OCI-LY3 (cell line): Measurements from ENCODE around the gene PDE8A.

ENCODE experiments used
- H2AFZ ChIP-seq: fragments of 200-600, 300-600 bp; shearing (Covaris generic); 2 replicates; pipeline ENCODE4 v1.6.0; 2014; ENCODE audit warnings: antibody characterized with exemption, low read depth, low read length
- H3K27ac ChIP-seq: fragments of 200-600, 300-600 bp; sonication (generic); 2 replicates; pipeline ENCODE4 v1.5.1; 2014; ENCODE audit warnings: mild to moderate bottlenecking, low read length, moderate library complexity, mixed read lengths
- H3K27me3 ChIP-seq: fragments of 200-600, 300-600 bp; sonication (generic); 2 replicates; pipeline ENCODE4 v1.6.1; 2014; ENCODE audit warnings: low read depth, low read length, mixed read lengths
- H3K36me3 ChIP-seq: fragments of 200-600, 300-600 bp; sonication (generic); replicated peaks from 2 replicates; pipeline ENCODE3; 2014; ENCODE audit warnings: low read depth, low read length, mixed read lengths
- H3K4me1 ChIP-seq: fragments of 300-600, 200-600 bp; sonication (generic); 2 replicates; pipeline ENCODE4 v1.6.1; 2014; ENCODE audit warnings: low read length, mixed read lengths
- H3K4me2 ChIP-seq: fragments of 200-600, 300-600 bp; sonication (generic); 2 replicates; pipeline ENCODE4 v1.6.1; 2014; ENCODE audit warnings: low read length, mixed read lengths
- H3K4me3 ChIP-seq: fragments of 300-600, 200-600 bp; sonication (generic); 2 replicates; pipeline ENCODE4 v1.5.1; 2014; ENCODE audit warnings: antibody characterized with exemption, mild to moderate bottlenecking, low read length, moderate library complexity
- H3K79me2 ChIP-seq: fragments of 300-600, 200-600 bp; shearing (Covaris generic); 2 replicates; pipeline ENCODE4 v1.6.1; 2014; ENCODE audit warnings: mild to moderate bottlenecking, low read length, mixed read lengths
- H3K9ac ChIP-seq: fragments of 300-600, 200-600 bp; shearing (Covaris generic); 2 replicates; pipeline ENCODE4 v1.6.0; 2014; ENCODE audit warnings: mild to moderate bottlenecking, low read length, moderate library complexity
- H3K9me3 ChIP-seq: fragments of 200-600, 300-600 bp; shearing (Covaris generic); 2 replicates; pipeline ENCODE4 v1.6.1; 2014; ENCODE audit warnings: low read length, mixed read lengths; ENCODE audit not compliant: insufficient read depth
- H4K20me1 ChIP-seq: fragments of 200-600, 300-600 bp; sonication (generic); 2 replicates; pipeline ENCODE4 v1.6.1; 2016; ENCODE audit warnings: low read length, mixed read lengths; ENCODE audit not compliant: insufficient read depth
- EZH2phosphoT487 ChIP-seq: fragments of 200-600 bp; shearing (Covaris generic); IDR thresholded peaks from 2 replicates; pipeline ENCODE4 v1.6.1; 2018; ENCODE audit warnings: antibody characterized with exemption, mixed run types, low read depth
- TF ChIP-seq, protein P1 (sequence below): fragments of 200-600, 300-600 bp; sonication (generic); IDR thresholded peaks from 2 replicates; pipeline ENCODE4 v1.5.1; 2014; ENCODE audit warnings: antibody characterized with exemption, low read length, low read depth

PDE8A gene

GRCh38 chr15:85031944-85032558 is 50.4 kb downstream of the PDE8A start:
- H3K9ac ChIP-seq, result no peak overlapping the region
- no peaks in the 10 kb centered on the region for H3K9me3 ChIP-seq
- H3K79me2 ChIP-seq, result peaks cover 32% of the 10 kb centered on the region
- no peak overlapping the region for H2AFZ ChIP-seq
- H3K4me1 ChIP-seq, result peaks cover 16% of the 10 kb centered on the region
- H3K36me3 ChIP-seq, result no peaks in the 10 kb centered on the region
- H4K20me1 ChIP-seq, result peaks cover 23% of the 10 kb centered on the region
- no peak overlapping the region for H3K4me3 ChIP-seq
- TF ChIP-seq, protein P1, sequence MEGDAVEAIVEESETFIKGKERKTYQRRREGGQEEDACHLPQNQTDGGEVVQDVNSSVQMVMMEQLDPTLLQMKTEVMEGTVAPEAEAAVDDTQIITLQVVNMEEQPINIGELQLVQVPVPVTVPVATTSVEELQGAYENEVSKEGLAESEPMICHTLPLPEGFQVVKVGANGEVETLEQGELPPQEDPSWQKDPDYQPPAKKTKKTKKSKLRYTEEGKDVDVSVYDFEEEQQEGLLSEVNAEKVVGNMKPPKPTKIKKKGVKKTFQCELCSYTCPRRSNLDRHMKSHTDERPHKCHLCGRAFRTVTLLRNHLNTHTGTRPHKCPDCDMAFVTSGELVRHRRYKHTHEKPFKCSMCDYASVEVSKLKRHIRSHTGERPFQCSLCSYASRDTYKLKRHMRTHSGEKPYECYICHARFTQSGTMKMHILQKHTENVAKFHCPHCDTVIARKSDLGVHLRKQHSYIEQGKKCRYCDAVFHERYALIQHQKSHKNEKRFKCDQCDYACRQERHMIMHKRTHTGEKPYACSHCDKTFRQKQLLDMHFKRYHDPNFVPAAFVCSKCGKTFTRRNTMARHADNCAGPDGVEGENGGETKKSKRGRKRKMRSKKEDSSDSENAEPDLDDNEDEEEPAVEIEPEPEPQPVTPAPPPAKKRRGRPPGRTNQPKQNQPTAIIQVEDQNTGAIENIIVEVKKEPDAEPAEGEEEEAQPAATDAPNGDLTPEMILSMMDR, result no peak
- TF ChIP-seq EZH2phosphoT487, result no peak
- no peaks in the 10 kb centered on the region for H3K27me3 ChIP-seq
- H3K4me2 ChIP-seq, result no peak overlapping the region
- no peak overlapping the region for H3K27ac ChIP-seq

- H3K4me3 ChIP-seq, result no peak overlapping the region
- H3K79me2 ChIP-seq, result peaks cover 27% of the 10 kb centered on the region
- peaks cover 23% of the 10 kb centered on the region for H4K20me1 ChIP-seq
- no peaks in the 10 kb centered on the region for H3K27me3 ChIP-seq
- no peaks in the 10 kb centered on the region for H3K9me3 ChIP-seq
- H3K9ac ChIP-seq, result no peak overlapping the region
- no peak overlapping the region for H2AFZ ChIP-seq
- H3K27ac ChIP-seq, result no peak overlapping the region
- H3K4me2 ChIP-seq, result no peak overlapping the region
- H3K36me3 ChIP-seq, result no peaks in the 10 kb centered on the region
- peaks cover 25% of the 10 kb centered on the region for H3K4me1 ChIP-seq
- no peak for TF ChIP-seq EZH2phosphoT487
- TF ChIP-seq, protein P1, result no peak
These were observed 51.5 kb downstream of the PDE8A start for GRCh38 chr15:85033148-85033547.

DNA sequence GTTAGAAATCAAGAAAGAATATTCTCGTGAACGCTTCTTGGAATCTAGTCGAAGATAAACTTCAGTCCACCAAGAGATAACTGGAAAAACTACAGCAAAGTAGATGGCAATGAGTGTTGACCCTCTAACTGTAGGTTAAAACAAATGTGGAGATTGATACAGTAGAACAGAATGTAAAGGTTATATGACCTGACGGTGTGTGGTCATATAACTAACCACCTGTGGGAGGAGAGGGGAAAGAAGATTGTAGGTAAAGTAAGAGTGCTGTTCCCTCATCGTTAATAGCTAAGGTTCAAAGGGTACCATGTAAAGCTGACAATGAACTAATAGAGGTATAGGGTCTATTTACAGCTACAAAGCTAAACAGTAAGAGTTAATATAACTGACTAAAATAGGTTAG is 52.6 kb downstream of the PDE8A start:
- no peak overlapping the region for H3K27ac ChIP-seq
- peaks cover 32% of the 10 kb centered on the region for H3K4me1 ChIP-seq
- H3K27me3 ChIP-seq, result no peaks in the 10 kb centered on the region
- no peaks in the 10 kb centered on the region for H3K9me3 ChIP-seq
- H3K36me3 ChIP-seq, result no peaks in the 10 kb centered on the region
- H3K4me3 ChIP-seq, result no peak overlapping the region
- peaks cover 29% of the 10 kb centered on the region for H3K79me2 ChIP-seq
- peaks cover 23% of the 10 kb centered on the region for H4K20me1 ChIP-seq
- H3K4me2 ChIP-seq, result no peak overlapping the region
- H3K9ac ChIP-seq, result no peak overlapping the region
- no peak overlapping the region for H2AFZ ChIP-seq
- TF ChIP-seq, protein P1, result no peak
- no peak for TF ChIP-seq EZH2phosphoT487

DNA sequence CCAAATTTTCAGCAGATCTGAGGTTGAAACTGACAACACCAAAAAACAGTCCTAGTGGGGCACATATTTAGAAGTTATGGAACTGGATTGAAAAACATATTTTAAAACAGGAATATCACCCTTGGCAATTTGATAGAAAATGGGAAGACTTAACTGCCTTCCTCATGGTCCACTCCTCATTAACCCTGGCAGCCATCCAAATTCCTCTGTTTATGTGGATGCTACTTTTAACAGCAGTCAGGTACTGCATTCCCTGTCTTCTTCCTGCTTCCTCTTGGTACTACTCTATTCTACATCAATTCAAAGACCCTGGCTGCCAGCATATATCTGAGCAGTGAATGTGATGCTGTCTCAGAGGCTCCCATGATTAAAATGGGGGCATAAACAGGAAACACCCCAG is 54.3 kb downstream of the PDE8A start:
- Histone ChIP-seq H3K4me3 (no peak overlapping the region), H3K9me3 (no peaks in the 10 kb centered on the region), H3K27me3 (no peaks in the 10 kb centered on the region), H2AFZ (no peak overlapping the region), H3K36me3 (no peaks in the 10 kb centered on the region), H3K4me1 (peaks cover 26% of the 10 kb centered on the region), H3K4me2 (no peak overlapping the region), H3K9ac (no peak overlapping the region), H3K79me2 (peaks cover 23% of the 10 kb centered on the region), H4K20me1 (peaks cover 23% of the 10 kb centered on the region), H3K27ac (no peak overlapping the region)
- no peak for TF ChIP-seq EZH2phosphoT487
- TF ChIP-seq, protein P1, result no peak
